ENCODE data around the gene PTER. TPM values are rescaled to one million over a fixed set of nuclear protein-coding genes. Genes with fewer than 3 reads are reported as not detected.

The PTER gene
- total RNA-seq, 1 donor: 29.7 TPM

- H3K27ac ChIP-seq (ENCODE audit: low read depth, low read length): no peak overlapping the region
- TF ChIP-seq CTCF (IDR thresholded peaks at IDR 0.05; ENCODE audit: extremely low read depth, low read depth, low read length): no peak
- H3K27me3 ChIP-seq (ENCODE audit: insufficient read depth, low read length): no peaks in the 10 kb centered on the region
- H4K20me1 ChIP-seq (ENCODE audit: insufficient read depth, low read length): no peaks in the 10 kb centered on the region
- no peaks in the 10 kb centered on the region for H3K36me3 ChIP-seq (ENCODE audit: insufficient read depth, low read length)
- no peaks in the 10 kb centered on the region for H3K9me3 ChIP-seq (ENCODE audit: low read depth, low read length)
- no peaks in the 10 kb centered on the region for H3K79me2 ChIP-seq (ENCODE audit: insufficient read depth, low read length)
- H3K4me2 ChIP-seq (ENCODE audit: insufficient read depth, low read length): no peak overlapping the region
- H2AFZ ChIP-seq (ENCODE audit: low read length): no peak overlapping the region
- H3K4me1 ChIP-seq (ENCODE audit: insufficient read depth, low read length): no peaks in the 10 kb centered on the region
- DNase-seq (ENCODE audit: insufficient read length, low spot score, missing footprints): no peak
- H3K4me3 ChIP-seq (ENCODE audit: insufficient read depth, low read length): no peak overlapping the region
These were observed 111.2 kb downstream of the PTER start for GRCh38 chr10:16547973-16548372.

GRCh38 chr10:16559236-16559773, 122.5 kb downstream of the PTER start:
- Histone ChIP-seq H3K27me3 (ENCODE audit: insufficient read depth, low read length) (no peaks in the 10 kb centered on the region), H3K4me3 (ENCODE audit: insufficient read depth, low read length) (no peak overlapping the region), H3K79me2 (ENCODE audit: insufficient read depth, low read length) (no peaks in the 10 kb centered on the region), H3K9me3 (ENCODE audit: low read depth, low read length) (no peaks in the 10 kb centered on the region), H3K36me3 (ENCODE audit: insufficient read depth, low read length) (no peaks in the 10 kb centered on the region), H3K4me1 (ENCODE audit: insufficient read depth, low read length) (no peaks in the 10 kb centered on the region), H3K4me2 (ENCODE audit: insufficient read depth, low read length) (no peak overlapping the region), H2AFZ (ENCODE audit: low read length) (no peak overlapping the region), H4K20me1 (ENCODE audit: insufficient read depth, low read length) (no peaks in the 10 kb centered on the region), H3K27ac (ENCODE audit: low read depth, low read length) (no peak overlapping the region)
- no peak for TF ChIP-seq CTCF (IDR thresholded peaks at IDR 0.05; ENCODE audit: extremely low read depth, low read depth, low read length)
- no peak for DNase-seq (ENCODE audit: insufficient read length, low spot score, missing footprints)

GRCh38 chr10:16562891-16563290, 126.1 kb downstream of the PTER start:
- Histone ChIP-seq H3K27ac (ENCODE audit: low read depth, low read length) (no peak overlapping the region), H2AFZ (ENCODE audit: low read length) (no peak overlapping the region), H3K4me3 (ENCODE audit: insufficient read depth, low read length) (no peak overlapping the region), H3K79me2 (ENCODE audit: insufficient read depth, low read length) (no peaks in the 10 kb centered on the region), H3K27me3 (ENCODE audit: insufficient read depth, low read length) (no peaks in the 10 kb centered on the region), H3K4me1 (ENCODE audit: insufficient read depth, low read length) (no peaks in the 10 kb centered on the region), H3K4me2 (ENCODE audit: insufficient read depth, low read length) (no peak overlapping the region), H3K36me3 (ENCODE audit: insufficient read depth, low read length) (no peaks in the 10 kb centered on the region), H4K20me1 (ENCODE audit: insufficient read depth, low read length) (no peaks in the 10 kb centered on the region), H3K9me3 (ENCODE audit: low read depth, low read length) (no peaks in the 10 kb centered on the region)
- no peak for TF ChIP-seq CTCF (IDR thresholded peaks at IDR 0.05; ENCODE audit: extremely low read depth, low read depth, low read length)
- no peak for DNase-seq (ENCODE audit: insufficient read length, low spot score, missing footprints)

Small RNAs within 50 kb of the gene (small RNA-seq; reads per million reads assigned to genes)
- 2.3 reads per million, percentile 70 among the genes with 10 or more reads in this experiment for gene RNU2-18P

Other genes starting within 250 kb of the PTER start
- gene C1QL3, start 84.9 kb downstream of the PTER start, total RNA-seq: not detected in 2 replicates